GM23338 (cell line): ENCODE data around the gene USP7. TPM values are rescaled to one million over a fixed set of nuclear protein-coding genes. Genes with fewer than 3 reads are reported as not detected.

Experiments
- ATAC-seq: fragments of 200-7000 bp; cut with Tn5 transposase; 3 replicates; pipeline ENCODE4 v1.9.1; 2020
- DNase-seq: peaks from one replicate; pipeline ENCODE4 v3.0.0-alpha.2; 2015; ENCODE audit warnings: low spot score
- H2AFZ ChIP-seq: fragments of 200-600 bp; sonication (generic); 2 replicates; pipeline ENCODE4 v1.8.0; 2016; ENCODE audit warnings: antibody characterized with exemption, mild to moderate bottlenecking, moderate library complexity
- H3F3A ChIP-seq: fragments of 200-600 bp; sonication (generic); replicated peaks from 2 replicates; pipeline ENCODE4 v1.8.0; 2017; ENCODE audit warnings: antibody characterized with exemption, mixed run types, low read depth
- H3K27ac ChIP-seq: fragments of 200-600 bp; sonication (generic); 2 replicates; pipeline ENCODE4 v1.6.1; 2016; ENCODE audit warnings: low read depth
- H3K27me3 ChIP-seq: fragments of 200-600 bp; sonication (generic); 2 replicates; pipeline ENCODE4 v1.8.0; 2016; ENCODE audit warnings: mild to moderate bottlenecking, mixed run types, moderate library complexity; ENCODE audit not compliant: insufficient read depth
- H3K36me3 ChIP-seq: fragments of 200-600 bp; sonication (generic); 2 replicates; pipeline ENCODE4 v1.8.0; 2016; ENCODE audit warnings: mild to moderate bottlenecking; ENCODE audit not compliant: insufficient read depth
- H3K4me1 ChIP-seq: fragments of 200-600 bp; sonication (generic); 2 replicates; pipeline ENCODE4 v1.8.0; 2016; ENCODE audit warnings: mild to moderate bottlenecking, moderate library complexity; ENCODE audit not compliant: insufficient read depth
- H3K4me2 ChIP-seq: fragments of 200-600 bp; sonication (generic); 2 replicates; pipeline ENCODE4 v1.7.1; 2017; ENCODE audit warnings: mixed run types
- H3K4me3 ChIP-seq: fragments of 200-600 bp; sonication (generic); 2 replicates; pipeline ENCODE4 v1.6.1; 2016; ENCODE audit warnings: mixed run types
- H3K79me2 ChIP-seq: fragments of 200-600 bp; sonication (generic); replicated peaks from 2 replicates; pipeline ENCODE4 v1.8.0; 2017; ENCODE audit warnings: mild to moderate bottlenecking; ENCODE audit not compliant: insufficient read depth
- H3K9me2 ChIP-seq: fragments of 200-600 bp; sonication (generic); 2 replicates; pipeline ENCODE4 v1.8.0; 2017; ENCODE audit not compliant: insufficient read depth
- H4K20me1 ChIP-seq: fragments of 200-600 bp; sonication (generic); replicated peaks from 2 replicates; pipeline ENCODE4 v1.8.0; 2017; ENCODE audit warnings: mild to moderate bottlenecking; ENCODE audit not compliant: insufficient read depth
- H3K27ac Mint-ChIP-seq: 2 replicates; pipeline ENCODE4 v1.8.0; 2020; ENCODE audit warnings: inconsistent platforms, mild to moderate bottlenecking, moderate library complexity, mixed read lengths
- H3K27me3 Mint-ChIP-seq: 3 replicates; pipeline ENCODE4 v1.8.0; 2022; ENCODE audit warnings: low read depth, mild to moderate bottlenecking, moderate library complexity, mixed read lengths, inconsistent platforms; ENCODE audit not compliant: insufficient read depth, poor library complexity
- H3K36me3 Mint-ChIP-seq: 3 replicates; pipeline ENCODE4 v1.8.0; 2021; ENCODE audit warnings: low read depth, mild to moderate bottlenecking, inconsistent platforms, moderate library complexity, mixed read lengths
- H3K4me1 Mint-ChIP-seq: 3 replicates; pipeline ENCODE4 v1.8.0; 2020; ENCODE audit warnings: mild to moderate bottlenecking, inconsistent platforms, mixed read lengths
- H3K4me3 Mint-ChIP-seq: 3 replicates; pipeline ENCODE4 v1.8.0; 2021; ENCODE audit warnings: moderate library complexity, mild to moderate bottlenecking, inconsistent platforms, mixed read lengths
- H3K9me3 Mint-ChIP-seq: 3 replicates; pipeline ENCODE4 v1.8.0; 2020; ENCODE audit warnings: moderate library complexity, mild to moderate bottlenecking, inconsistent platforms, mixed read lengths
- CREB1 ChIP-seq: fragments of 250-450 bp; sonication (Bioruptor Pico); IDR thresholded peaks from 2 replicates; pipeline ENCODE4 v1.5.0; 2020; ENCODE audit warnings: low read depth, mild to moderate bottlenecking, moderate library complexity
- POLR2AphosphoS5 ChIP-seq: IDR thresholded peaks from 2 replicates; pipeline ENCODE4 v1.6.1; 2016; ENCODE audit warnings: antibody characterized with exemption, low read depth
- polyA plus RNA-seq: library from polyadenylated mRNA; unstranded; fragments of >200 nt; fragmentation: Nextera tagmentation; extraction: Ambion mirVana; gene quantifications from 2 replicates; pipeline ENCODE4 v1.2.1, GENCODE V29; 2016
- total RNA-seq: library from RNA; depleted of rRNA; stranded (reverse); fragments of >200 nt; shearing (Covaris generic); gene quantifications from 2 replicates; pipeline ENCODE4 v1.2.3, GENCODE V29; 2014
- TF ChIP-seq, protein P1 (sequence below): fragments of 250-450 bp; sonication (Bioruptor Pico); IDR thresholded peaks from 2 replicates; pipeline ENCODE4 v1.5.0; 2020; ENCODE audit warnings: mild to moderate bottlenecking, moderate library complexity
- TF ChIP-seq, protein P2 (sequence below): IDR thresholded peaks from one replicate; pipeline ENCODE4 v1.6.1; 2018; ENCODE audit warnings: antibody characterized with exemption; ENCODE audit not compliant: unreplicated experiment

Gene USP7
- total and polyA plus RNA-seq, 2 experiments from 2014 or later = 42.3 to 130 TPM

DNA sequence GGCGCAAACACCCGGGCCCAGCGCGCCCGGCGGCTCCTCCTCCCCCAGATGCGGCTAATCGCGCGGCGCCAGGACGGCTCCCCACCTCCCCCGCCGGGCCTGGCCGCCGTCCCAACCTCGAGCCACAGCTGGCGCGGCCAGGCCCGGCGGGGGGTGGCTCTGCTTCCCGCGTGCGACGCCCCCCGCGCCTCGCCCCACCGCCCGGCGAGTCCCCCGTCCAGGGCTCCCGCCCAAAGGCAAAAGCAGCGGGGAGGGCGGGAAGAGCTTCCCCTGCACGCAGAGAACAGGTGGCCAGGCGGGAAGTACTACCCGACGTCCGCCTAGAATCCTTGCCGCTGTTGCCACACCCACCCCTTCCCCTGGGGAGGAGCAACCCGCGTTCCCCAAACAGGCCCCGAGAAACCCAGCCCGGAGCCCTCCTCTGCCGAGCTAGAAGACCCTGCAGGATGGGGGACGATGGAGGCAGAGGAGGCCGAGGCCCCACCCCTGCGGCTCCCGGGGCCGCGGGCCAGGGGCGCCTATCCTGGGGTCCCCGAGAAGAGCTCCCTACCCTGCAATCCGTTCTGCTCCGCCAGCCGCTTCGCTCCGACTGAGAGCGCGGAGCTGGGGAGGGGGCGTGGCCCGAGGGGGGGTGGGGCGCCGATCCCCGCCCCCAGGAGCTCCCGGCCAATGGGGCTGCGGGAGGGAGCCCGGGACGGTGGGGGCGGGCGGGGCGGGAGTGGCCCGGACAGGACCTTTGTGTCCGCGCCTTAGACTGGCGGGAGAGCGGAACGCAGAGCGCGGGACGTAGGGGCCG, 95.1 kb downstream of the USP7 start, which contains the start of gene CARHSP1:
Gene CARHSP1, minus strand, starts transcription at position 591 of the 796 bp plus-strand sequence. CDS start 9,678 bp downstream, outside the sequence.
- peaks cover 32% of the 10 kb centered on the region for H4K20me1 ChIP-seq
- Mint-ChIP-seq H3K27ac (peak within 1 kb of the TSS; percentile 80), H3K27me3 (peaks cover 37% of the 10 kb centered on the region), H3K9me3 (no peaks in the 10 kb centered on the region; the same call in 2 of the 3 replicates), H3K4me1 (peaks cover 40% of the 10 kb centered on the region), H3K4me3 (peak within 1 kb of the TSS; percentile 89), H3K36me3 (peaks cover 23% of the 10 kb centered on the region)
- DNase-seq (peak; percentile 94), ATAC-seq (peak; percentile 50)
- TF ChIP-seq POLR2AphosphoS5 (peak; percentile 93), CREB1 (CRISPR knock-in tag) (no peak)
- TF ChIP-seq, protein P1, sequence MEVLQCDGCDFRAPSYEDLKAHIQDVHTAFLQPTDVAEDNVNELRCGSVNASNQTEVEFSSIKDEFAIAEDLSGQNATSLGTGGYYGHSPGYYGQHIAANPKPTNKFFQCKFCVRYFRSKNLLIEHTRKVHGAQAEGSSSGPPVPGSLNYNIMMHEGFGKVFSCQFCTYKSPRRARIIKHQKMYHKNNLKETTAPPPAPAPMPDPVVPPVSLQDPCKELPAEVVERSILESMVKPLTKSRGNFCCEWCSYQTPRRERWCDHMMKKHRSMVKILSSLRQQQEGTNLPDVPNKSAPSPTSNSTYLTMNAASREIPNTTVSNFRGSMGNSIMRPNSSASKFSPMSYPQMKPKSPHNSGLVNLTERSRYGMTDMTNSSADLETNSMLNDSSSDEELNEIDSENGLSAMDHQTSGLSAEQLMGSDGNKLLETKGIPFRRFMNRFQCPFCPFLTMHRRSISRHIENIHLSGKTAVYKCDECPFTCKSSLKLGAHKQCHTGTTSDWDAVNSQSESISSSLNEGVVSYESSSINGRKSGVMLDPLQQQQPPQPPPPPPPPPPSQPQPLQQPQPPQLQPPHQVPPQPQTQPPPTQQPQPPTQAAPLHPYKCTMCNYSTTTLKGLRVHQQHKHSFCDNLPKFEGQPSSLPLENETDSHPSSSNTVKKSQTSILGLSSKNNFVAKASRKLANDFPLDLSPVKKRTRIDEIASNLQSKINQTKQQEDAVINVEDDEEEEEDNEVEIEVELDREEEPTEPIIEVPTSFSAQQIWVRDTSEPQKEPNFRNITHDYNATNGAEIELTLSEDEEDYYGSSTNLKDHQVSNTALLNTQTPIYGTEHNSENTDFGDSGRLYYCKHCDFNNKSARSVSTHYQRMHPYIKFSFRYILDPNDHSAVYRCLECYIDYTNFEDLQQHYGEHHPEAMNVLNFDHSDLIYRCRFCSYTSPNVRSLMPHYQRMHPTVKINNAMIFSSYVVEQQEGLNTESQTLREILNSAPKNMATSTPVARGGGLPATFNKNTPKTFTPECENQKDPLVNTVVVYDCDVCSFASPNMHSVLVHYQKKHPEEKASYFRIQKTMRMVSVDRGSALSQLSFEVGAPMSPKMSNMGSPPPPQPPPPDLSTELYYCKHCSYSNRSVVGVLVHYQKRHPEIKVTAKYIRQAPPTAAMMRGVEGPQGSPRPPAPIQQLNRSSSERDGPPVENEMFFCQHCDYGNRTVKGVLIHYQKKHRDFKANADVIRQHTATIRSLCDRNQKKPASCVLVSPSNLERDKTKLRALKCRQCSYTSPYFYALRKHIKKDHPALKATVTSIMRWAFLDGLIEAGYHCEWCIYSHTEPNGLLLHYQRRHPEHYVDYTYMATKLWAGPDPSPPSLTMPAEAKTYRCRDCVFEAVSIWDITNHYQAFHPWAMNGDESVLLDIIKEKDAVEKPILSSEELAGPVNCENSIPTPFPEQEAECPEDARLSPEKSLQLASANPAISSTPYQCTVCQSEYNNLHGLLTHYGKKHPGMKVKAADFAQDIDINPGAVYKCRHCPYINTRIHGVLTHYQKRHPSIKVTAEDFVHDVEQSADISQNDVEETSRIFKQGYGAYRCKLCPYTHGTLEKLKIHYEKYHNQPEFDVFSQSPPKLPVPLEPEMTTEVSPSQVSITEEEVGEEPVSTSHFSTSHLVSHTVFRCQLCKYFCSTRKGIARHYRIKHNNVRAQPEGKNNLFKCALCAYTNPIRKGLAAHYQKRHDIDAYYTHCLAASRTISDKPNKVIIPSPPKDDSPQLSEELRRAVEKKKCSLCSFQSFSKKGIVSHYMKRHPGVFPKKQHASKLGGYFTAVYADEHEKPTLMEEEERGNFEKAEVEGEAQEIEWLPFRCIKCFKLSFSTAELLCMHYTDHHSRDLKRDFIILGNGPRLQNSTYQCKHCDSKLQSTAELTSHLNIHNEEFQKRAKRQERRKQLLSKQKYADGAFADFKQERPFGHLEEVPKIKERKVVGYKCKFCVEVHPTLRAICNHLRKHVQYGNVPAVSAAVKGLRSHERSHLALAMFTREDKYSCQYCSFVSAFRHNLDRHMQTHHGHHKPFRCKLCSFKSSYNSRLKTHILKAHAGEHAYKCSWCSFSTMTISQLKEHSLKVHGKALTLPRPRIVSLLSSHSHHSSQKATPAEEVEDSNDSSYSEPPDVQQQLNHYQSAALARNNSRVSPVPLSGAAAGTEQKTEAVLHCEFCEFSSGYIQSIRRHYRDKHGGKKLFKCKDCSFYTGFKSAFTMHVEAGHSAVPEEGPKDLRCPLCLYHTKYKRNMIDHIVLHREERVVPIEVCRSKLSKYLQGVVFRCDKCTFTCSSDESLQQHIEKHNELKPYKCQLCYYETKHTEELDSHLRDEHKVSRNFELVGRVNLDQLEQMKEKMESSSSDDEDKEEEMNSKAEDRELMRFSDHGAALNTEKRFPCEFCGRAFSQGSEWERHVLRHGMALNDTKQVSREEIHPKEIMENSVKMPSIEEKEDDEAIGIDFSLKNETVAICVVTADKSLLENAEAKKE (CRISPR knock-in tag) = no peak
- TF ChIP-seq, protein P2, sequence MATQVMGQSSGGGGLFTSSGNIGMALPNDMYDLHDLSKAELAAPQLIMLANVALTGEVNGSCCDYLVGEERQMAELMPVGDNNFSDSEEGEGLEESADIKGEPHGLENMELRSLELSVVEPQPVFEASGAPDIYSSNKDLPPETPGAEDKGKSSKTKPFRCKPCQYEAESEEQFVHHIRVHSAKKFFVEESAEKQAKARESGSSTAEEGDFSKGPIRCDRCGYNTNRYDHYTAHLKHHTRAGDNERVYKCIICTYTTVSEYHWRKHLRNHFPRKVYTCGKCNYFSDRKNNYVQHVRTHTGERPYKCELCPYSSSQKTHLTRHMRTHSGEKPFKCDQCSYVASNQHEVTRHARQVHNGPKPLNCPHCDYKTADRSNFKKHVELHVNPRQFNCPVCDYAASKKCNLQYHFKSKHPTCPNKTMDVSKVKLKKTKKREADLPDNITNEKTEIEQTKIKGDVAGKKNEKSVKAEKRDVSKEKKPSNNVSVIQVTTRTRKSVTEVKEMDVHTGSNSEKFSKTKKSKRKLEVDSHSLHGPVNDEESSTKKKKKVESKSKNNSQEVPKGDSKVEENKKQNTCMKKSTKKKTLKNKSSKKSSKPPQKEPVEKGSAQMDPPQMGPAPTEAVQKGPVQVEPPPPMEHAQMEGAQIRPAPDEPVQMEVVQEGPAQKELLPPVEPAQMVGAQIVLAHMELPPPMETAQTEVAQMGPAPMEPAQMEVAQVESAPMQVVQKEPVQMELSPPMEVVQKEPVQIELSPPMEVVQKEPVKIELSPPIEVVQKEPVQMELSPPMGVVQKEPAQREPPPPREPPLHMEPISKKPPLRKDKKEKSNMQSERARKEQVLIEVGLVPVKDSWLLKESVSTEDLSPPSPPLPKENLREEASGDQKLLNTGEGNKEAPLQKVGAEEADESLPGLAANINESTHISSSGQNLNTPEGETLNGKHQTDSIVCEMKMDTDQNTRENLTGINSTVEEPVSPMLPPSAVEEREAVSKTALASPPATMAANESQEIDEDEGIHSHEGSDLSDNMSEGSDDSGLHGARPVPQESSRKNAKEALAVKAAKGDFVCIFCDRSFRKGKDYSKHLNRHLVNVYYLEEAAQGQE = peak; percentile 18
- no peaks in the 10 kb centered on the region for H3K36me3 ChIP-seq
- H3K4me2 ChIP-seq = peak within 1 kb of the TSS; percentile 100
- H3K4me1 ChIP-seq = peaks cover 34% of the 10 kb centered on the region
- no peaks in the 10 kb centered on the region for H3K27me3 ChIP-seq
- peaks cover 32% of the 10 kb centered on the region for H3F3A ChIP-seq
- H3K27ac ChIP-seq = peak within 1 kb of the TSS; percentile 96
- H3K4me3 ChIP-seq = peak within 1 kb of the TSS; percentile 100
- H2AFZ ChIP-seq = peak within 1 kb of the TSS; percentile 91
- H3K9me2 ChIP-seq = no peaks in the 10 kb centered on the region
- peaks cover 49% of the 10 kb centered on the region for H3K79me2 ChIP-seq
